Measurements from ENCODE around the gene FUT3.
"Not testable (repeated sequence)": the region's sequence is repeated elsewhere in the genome, so short reads cannot be mapped to it uniquely, and the experiment has no call there.

FUT3 gene

GRCh38 chr19:5851302-5851701 is at the start of gene FUT3:
Gene FUT3 (minus strand): TSS chr19:5851449.
- DNase-seq: no peak

GRCh38 chr19:5900976-5901375 is 49.7 kb upstream of the FUT3 start:
- DNase-seq: no peak

DNA sequence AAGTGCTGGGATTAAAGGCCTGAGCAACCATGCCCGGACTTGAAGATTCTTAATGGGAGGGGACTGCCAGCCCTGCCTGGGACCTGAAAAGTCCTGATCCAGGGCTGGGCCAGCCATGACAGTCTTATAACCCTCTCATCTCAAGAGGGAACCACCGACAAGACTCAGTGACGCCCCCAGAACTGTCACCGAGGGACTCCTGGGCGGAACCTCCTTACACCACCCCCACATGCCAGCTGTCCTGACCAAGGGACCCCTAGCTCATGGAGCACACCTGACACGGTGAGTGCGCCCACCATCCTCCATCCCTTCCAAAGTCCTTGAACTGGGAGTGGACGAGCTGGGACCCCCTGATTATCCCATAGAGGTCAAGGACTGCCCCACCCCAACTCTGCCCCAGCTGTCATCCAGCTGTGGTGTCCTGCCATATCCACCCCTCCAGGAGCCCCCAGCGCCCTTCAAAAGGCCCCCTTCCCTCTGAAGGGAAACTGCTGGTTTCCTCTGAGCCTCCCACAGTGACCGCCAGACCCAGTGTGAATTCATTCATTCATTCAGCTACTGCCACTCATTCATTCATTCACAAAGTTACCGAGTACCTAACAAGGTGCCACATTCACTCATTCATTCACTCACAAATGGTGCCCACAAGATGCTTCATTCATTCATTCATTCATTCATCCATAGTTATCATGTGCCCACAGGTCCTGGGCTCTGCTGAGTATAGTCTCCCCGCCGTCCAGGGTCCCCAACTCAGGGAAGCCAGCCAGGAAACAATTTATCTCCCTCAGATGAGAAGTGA is 48.7 kb upstream of the FUT3 start:
- no peak for DNase-seq

GRCh38 chr19:5897189-5897969 is 46.1 kb upstream of the FUT3 start:
- DNase-seq: no peak

DNA sequence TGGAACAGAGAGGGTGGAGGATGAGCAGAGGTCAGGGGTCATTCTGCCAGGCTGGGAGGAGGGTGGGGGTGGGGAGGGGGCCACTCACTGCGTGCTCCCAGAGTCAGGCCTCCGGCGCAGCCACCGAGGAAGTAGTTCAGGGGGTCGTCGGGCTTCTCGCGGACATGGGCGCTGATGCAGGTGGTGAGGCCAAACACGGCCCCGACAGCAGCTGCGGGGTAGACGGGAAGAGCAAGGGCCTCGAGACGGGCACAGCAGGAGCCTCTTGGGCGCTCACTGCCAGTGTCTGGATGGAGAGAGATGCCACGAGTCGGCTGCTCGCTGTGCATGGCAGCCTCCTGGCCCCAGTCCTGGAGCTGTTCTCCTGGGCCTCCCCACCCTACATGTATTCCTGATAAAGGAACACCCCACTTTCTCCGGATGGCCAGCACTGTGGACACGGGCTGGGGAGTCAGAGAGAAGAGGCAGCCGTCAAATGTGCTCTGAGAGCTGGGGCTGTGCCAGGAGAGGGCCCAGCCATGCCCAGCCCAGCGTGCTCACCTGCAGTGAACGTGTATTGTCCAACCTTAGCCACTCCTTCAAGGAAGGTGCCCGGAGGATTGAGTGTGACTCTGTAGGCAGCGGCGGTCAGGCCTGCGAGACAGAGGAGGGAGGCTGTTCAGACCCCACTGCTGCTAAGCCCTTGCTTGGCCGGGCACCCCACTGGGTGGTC is 45.3 kb upstream of the FUT3 start:
- no peak for DNase-seq

DNA sequence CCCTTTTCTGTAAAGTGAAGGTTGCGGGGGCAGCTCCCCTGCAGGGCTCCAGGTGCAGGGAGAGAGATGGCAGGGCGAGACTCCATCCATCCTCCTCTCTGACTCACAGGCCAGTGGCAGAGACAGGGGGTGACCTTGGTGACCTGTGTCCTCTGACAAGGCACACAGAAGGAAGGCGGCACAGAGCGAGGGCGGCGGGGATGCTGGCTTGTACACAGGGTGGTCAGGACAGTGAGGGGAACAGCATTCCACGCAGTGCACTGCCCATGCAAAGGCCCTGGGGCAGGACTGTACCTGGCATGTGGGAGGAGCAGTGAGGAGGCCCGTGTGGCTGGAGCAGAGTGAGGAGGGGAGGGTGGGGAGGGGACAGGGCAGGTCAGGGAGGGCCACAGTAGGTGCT is 44.6 kb upstream of the FUT3 start:
- no peak for DNase-seq

GRCh38 chr19:5895409-5895808 is 44.2 kb upstream of the FUT3 start:
- DNase-seq: no peak

- no peak for DNase-seq
These were observed 43.6 kb upstream of the FUT3 start for GRCh38 chr19:5894704-5895349.

- no peak for DNase-seq
These were observed 42.9 kb upstream of the FUT3 start for GRCh38 chr19:5893907-5894703.

DNA sequence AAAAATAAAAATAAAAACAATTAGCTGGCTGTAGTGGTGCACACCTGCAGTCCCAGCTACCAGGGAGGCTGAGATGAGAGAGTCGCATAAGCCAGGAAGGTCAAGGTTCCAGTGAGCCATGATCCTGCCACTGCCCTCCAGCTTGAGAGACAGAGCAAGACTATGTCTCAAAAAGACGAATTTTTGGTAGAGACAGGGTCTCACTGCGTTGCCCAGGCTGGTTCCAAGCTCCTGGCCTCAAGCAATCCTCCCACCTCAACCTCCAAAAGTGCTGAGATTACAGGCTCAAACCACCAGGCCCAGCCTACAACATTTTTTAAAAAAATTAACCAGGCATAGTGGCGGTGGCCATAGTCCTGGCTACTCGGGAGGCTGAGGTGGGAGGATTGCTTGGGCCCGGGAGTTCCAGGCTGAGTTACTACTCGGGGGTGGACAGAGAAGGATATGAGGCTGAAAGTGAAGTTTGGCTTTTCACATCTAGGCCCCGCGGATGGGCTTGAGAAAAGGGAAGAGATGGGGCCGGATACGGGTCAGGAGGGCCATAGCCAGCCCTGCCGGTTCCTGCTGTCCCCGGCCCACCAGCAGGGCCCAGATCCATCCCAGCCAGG is 42.2 kb upstream of the FUT3 start:
- no peak for DNase-seq

DNA sequence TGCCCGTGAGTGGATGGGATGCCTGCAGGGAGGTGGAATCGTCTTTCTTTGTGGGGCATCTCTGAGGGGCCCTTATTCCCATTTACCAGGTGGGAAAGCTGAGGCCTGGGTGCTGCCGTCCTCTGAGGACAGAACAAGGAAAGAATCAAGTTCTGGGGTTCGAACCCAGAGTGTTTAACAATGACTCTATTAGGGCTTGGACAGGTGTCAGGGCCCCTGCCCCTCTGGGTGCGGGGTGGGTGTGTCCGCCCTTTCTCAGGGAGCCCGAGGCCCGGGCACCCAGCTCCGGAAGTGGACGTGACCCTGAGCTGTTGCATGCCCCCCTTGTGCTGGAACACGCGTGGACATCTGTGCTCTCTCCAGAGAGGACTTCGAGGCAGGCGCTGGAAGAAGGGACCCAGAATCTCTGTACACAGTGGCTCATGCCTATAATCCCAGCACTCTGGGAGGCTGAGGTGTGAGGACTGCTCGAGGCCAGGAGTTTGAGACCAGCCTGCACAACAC is 41.6 kb upstream of the FUT3 start:
- no peak for DNase-seq

GRCh38 chr19:5891938-5892771 is 40.9 kb upstream of the FUT3 start:
- no peak for DNase-seq

DNA sequence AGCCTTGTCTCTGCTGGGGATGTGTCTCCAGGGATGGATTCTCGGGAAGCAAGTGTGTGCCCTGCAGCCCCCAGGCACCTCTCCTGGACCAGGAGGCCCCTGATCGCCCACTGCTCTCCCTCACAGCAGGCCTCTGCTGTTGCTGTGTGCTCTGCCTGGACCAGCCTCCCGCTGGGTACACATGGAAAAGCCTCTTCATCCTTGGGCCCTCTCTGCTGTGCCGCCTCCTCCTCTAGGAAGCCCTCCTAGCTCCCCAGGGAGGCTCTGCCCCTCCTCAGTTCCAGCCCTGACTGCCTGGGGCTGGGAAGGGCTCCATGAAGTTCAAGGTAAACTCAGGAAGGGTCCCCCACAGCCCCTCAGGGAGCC is 40.3 kb upstream of the FUT3 start:
- no peak for DNase-seq

- DNase-seq: no peak
These were observed 38.9 kb upstream of the FUT3 start for GRCh38 chr19:5890099-5890498.

- DNase-seq: no peak
These were observed 38.2 kb upstream of the FUT3 start for GRCh38 chr19:5889288-5889971.

- DNase-seq: not testable (repeated sequence)
These were observed 33.0 kb upstream of the FUT3 start for GRCh38 chr19:5884065-5884811.

DNA sequence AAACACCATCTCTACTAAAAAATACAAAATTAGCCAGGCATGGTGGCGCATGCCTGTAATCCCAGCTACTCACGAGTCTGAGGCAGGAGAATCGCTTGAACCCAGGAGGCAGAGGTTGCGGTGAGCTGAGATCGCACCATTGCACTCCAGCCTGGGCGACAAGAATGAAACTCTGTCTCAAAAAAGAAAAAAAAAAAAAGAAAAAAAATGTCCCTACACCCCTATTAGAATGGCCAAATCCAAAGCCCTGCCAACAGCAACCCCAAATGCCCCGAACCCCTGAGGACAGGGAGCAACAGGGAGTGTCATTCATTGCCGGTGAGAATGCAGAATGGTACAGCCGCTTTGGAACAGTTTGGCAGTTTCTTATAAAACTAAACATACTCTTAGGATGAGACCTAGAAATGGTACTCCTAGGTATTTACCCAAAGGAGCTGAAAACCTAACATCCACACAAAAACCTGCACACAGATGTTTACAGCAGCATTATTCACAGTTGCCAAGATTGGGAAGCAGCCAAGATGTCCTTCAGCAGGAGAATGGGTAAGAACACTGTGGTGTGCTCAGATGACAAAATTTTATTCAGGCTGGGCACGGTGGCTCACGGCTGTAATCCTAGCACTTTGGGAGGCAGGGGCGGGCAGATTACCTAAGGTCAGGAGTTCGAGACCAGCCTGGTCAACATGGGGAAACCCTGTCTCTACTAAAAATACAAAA is 32.1 kb upstream of the FUT3 start:
- not testable (repeated sequence) for DNase-seq

- no peak for DNase-seq
These were observed 31.2 kb upstream of the FUT3 start for GRCh38 chr19:5882421-5882968.

All from CD4-positive, alpha-beta T cell treated with Interleukin-17A for 1 hour (primary cell).